Prostate gland (tissue), 2 donors: ENCODE results near the gene MYOC. TPM values are rescaled to one million over a fixed set of nuclear protein-coding genes. Genes with fewer than 3 reads are reported as not detected.

Experiments
- DNase-seq: peaks from one replicate; pipeline ENCODE4 v3.0.0-alpha.2; 2019; ENCODE audit warnings: low spot score
- H3K27ac ChIP-seq, 2 donors: fragments of 200-600 bp; sonication (generic); 2 replicates each; pipeline ENCODE4 v1.5.1; 2017 to 2019
- H3K27me3 ChIP-seq: fragments of 200-600 bp; sonication (generic); replicated peaks from 2 replicates; pipeline ENCODE4 v1.5.1; 2019; ENCODE audit not compliant: insufficient read depth
- H3K36me3 ChIP-seq, 2 donors: fragments of 200-600 bp; sonication (generic); 1 replicate in 1 of 2; 2 replicates in 1 of 2; pipeline versions ENCODE4 v1.5.1 to v1.8.1; 2017 to 2019
- H3K4me1 ChIP-seq: fragments of 200-600 bp; sonication (generic); replicated peaks from 2 replicates; pipeline ENCODE4 v1.5.1; 2019
- H3K4me3 ChIP-seq, 2 donors: fragments of 200-600 bp; sonication (generic); 2 replicates each; pipeline ENCODE4 v1.5.1; 2017 to 2019
- H3K9me3 ChIP-seq: fragments of 200-600 bp; sonication (generic); 2 replicates; pipeline ENCODE4 v1.5.1; 2017
- CTCF ChIP-seq, 4 experiments: fragments of 200-600 bp in 2 of 4; fragments of 450-650 bp in 2 of 4; sonication (generic) in 2 of 4; IDR thresholded peaks; 1 replicate in 3 of 4; 2 replicates in 1 of 4; pipeline ENCODE4 v1.5.1; 2016 to 2019; ENCODE audit warnings: antibody characterized with exemption in 4 of 4, mild to moderate bottlenecking in 2 of 4, moderate library complexity in 2 of 4
- POLR2A ChIP-seq: fragments of 450-650 bp; IDR thresholded peaks from one replicate; pipeline ENCODE4 v1.6.1; 2016; ENCODE audit warnings: antibody characterized with exemption, mild to moderate bottlenecking
- POLR2AphosphoS5 ChIP-seq: sonication (generic); formaldehyde crosslinking; IDR thresholded peaks from one replicate; pipeline ENCODE4 v1.6.1; 2017; ENCODE audit warnings: antibody characterized with exemption
- WGBS: methylation state at CpG from one replicate; pipeline ENCODE4 v1.1.5; 2018; 5-methylcytosine and 5-hydroxymethylcytosine counted together
- intact Hi-C: fragments of 100-400 bp; cut with DNase I; formaldehyde crosslinking; loops from one replicate; pipeline ENCODE4 v1.14.2; 2022
- total RNA-seq, 2 donors: library from RNA; depleted of rRNA; stranded (reverse); fragments of >200 nt; gene quantifications; one replicate each; pipeline ENCODE4 v1.1.0, GENCODE V29; 2016

The MYOC gene
- total RNA-seq, 2 donors from 2014 or later: 3.7 to 5.7 TPM

- Histone ChIP-seq H3K9me3 (no peaks in the 10 kb centered on the region), H3K27me3 (no peaks in the 10 kb centered on the region), H3K27ac (no peak overlapping the region), H3K36me3 (no peaks in the 10 kb centered on the region), H3K4me3 (no peak overlapping the region), H3K4me1 (no peaks in the 10 kb centered on the region)
- TF ChIP-seq CTCF (IDR thresholded peaks at IDR 0.05): no peak
- 84% methylated on average over 11 of the region's 11 CpGs for WGBS
- intact Hi-C loops: no loop called here
- DNase-seq: no peak
These were observed 16.3 kb downstream of the MYOC start for GRCh38 chr1:171636141-171636540.

GRCh38 chr1:171635661-171636060 is 16.8 kb downstream of the MYOC start:
- WGBS: 79% methylated on average over 2 of the region's 2 CpGs

GRCh38 chr1:171628225-171628624 is 24.3 kb downstream of the MYOC start:
- H3K4me1 ChIP-seq: no peaks in the 10 kb centered on the region
- no peaks in the 10 kb centered on the region for H3K36me3 ChIP-seq
- DNase-seq: no peak
- no peak overlapping the region for H3K27ac ChIP-seq
- no peaks in the 10 kb centered on the region for H3K27me3 ChIP-seq
- intact Hi-C loops: no loop called here
- no peaks in the 10 kb centered on the region for H3K9me3 ChIP-seq
- TF ChIP-seq POLR2A (no peak), CTCF (IDR thresholded peaks at IDR 0.05) (no peak), POLR2AphosphoS5 (no peak)
- 93% methylated on average over 2 of the region's 2 CpGs for WGBS
- no peak overlapping the region for H3K4me3 ChIP-seq

More at GRCh38 chr1:171635661-171636060, 16.8 kb downstream of the MYOC start:
- Histone ChIP-seq H3K36me3 (no peaks in the 10 kb centered on the region), H3K9me3 (no peaks in the 10 kb centered on the region), H3K4me1 (no peaks in the 10 kb centered on the region), H3K27me3 (no peaks in the 10 kb centered on the region), H3K4me3 (no peak overlapping the region), H3K27ac (no peak overlapping the region)
- intact Hi-C loops: no loop called here
- TF ChIP-seq CTCF (IDR thresholded peaks at IDR 0.05): no peak
- TF ChIP-seq POLR2AphosphoS5: no peak
- TF ChIP-seq POLR2A: no peak
- no peak for DNase-seq

GRCh38 chr1:171627020-171627419 is 25.5 kb downstream of the MYOC start:
- intact Hi-C loops: no loop called here
- no peak for DNase-seq
- TF ChIP-seq POLR2AphosphoS5 (no peak), CTCF (IDR thresholded peaks at IDR 0.05) (no peak), POLR2A (no peak)
- Histone ChIP-seq H3K9me3 (no peaks in the 10 kb centered on the region), H3K27me3 (no peaks in the 10 kb centered on the region), H3K36me3 (no peaks in the 10 kb centered on the region), H3K4me1 (no peaks in the 10 kb centered on the region), H3K27ac (no peak overlapping the region), H3K4me3 (no peak overlapping the region)
- WGBS: 86% methylated on average over 5 of the region's 5 CpGs

GRCh38 chr1:171625225-171625624 is 27.3 kb downstream of the MYOC start:
- no peaks in the 10 kb centered on the region for H3K36me3 ChIP-seq
- no peaks in the 10 kb centered on the region for H3K4me1 ChIP-seq
- TF ChIP-seq POLR2AphosphoS5: no peak
- no peak for TF ChIP-seq POLR2A
- TF ChIP-seq CTCF (IDR thresholded peaks at IDR 0.05): no peak
- H3K27ac ChIP-seq: no peak overlapping the region
- no peaks in the 10 kb centered on the region for H3K9me3 ChIP-seq
- H3K27me3 ChIP-seq: no peaks in the 10 kb centered on the region
- H3K4me3 ChIP-seq: no peak overlapping the region
- no peak for DNase-seq
- WGBS: 85% methylated on average over 1 of the region's 1 CpG
- intact Hi-C loops: no loop called here
